Cerebellar cortex (tissue), 1 donor: ENCODE results near the gene CCDC9B.

Experiments
- DNase-seq: peaks from one replicate; pipeline ENCODE4 v3.0.0-alpha.2; 2015; ENCODE audit warnings: low spot score

CCDC9B gene

GRCh38 chr15:40345225-40345866 is 4.6 kb upstream of the CCDC9B start:
- DNase-seq = no peak

- DNase-seq = peak; percentile 92
These were observed 3.9 kb upstream of the CCDC9B start for GRCh38 chr15:40344631-40345120.

GRCh38 chr15:40344217-40344616 is 3.5 kb upstream of the CCDC9B start:
- no peak for DNase-seq

GRCh38 chr15:40343512-40343911 is 2.8 kb upstream of the CCDC9B start:
- DNase-seq = no peak

GRCh38 chr15:40342416-40343320 is 1.9 kb upstream of the CCDC9B start:
- no peak for DNase-seq

- no peak for DNase-seq
These were observed 550 bp downstream of the CCDC9B start for GRCh38 chr15:40340038-40340739.

- DNase-seq = no peak
These were observed 1.2 kb downstream of the CCDC9B start for GRCh38 chr15:40339621-40339945.

- DNase-seq = no peak
These were observed 1.7 kb downstream of the CCDC9B start for GRCh38 chr15:40338921-40339620.

DNA sequence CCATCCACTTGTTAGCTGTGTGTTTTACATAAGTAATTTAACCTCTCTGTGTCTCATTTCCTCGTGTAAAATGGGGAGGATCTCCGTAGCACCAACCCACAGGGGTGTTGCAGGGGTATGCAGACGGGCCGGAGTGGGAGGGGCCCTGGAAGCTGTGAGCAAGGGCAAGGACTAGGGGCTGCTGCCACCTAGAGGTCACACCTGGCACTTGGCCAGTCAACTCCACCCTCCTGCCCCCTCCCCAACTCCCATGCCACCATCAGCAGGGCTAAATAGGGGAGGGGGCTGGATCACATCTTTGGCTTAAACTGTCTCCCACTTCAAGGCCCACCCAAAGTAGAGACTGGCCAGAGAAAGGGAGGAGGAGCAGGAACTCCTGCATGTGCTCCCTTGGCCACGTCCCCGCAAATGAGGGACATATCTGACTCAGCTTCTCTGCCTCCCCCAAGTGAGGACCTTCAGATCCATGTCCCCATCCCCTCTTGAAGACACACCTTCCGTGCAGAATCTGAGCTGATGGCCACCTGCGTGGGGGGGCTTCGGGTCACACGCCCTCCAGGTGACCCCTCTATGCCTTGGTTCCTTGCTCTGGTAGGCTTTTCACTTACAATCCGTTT is 2.6 kb downstream of the CCDC9B start:
- DNase-seq = peak; percentile 73

DNA sequence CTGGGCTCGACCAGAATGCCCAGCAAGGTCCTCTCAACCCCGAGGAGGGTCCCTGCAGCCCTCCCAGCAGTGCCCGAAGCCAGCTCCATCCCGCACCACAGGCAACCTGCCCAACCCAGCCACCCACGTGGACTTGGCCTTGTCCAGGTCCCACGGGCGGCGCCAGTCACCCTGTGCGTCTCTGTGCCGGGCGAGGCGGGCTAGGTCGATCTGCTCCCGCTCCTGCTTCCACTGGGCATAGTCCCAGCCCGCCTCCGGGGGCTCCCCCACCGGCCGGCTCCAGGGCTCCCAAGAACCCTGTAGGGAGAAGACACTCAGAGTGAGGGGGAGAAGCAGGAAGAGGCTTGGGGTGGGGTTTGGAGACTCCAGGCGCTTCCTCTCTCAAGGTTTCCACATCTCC is 3.1 kb downstream of the CCDC9B start:
- DNase-seq = no peak

GRCh38 chr15:40336744-40337122 is 4.0 kb downstream of the CCDC9B start:
- peak; percentile 57 for DNase-seq

DNA sequence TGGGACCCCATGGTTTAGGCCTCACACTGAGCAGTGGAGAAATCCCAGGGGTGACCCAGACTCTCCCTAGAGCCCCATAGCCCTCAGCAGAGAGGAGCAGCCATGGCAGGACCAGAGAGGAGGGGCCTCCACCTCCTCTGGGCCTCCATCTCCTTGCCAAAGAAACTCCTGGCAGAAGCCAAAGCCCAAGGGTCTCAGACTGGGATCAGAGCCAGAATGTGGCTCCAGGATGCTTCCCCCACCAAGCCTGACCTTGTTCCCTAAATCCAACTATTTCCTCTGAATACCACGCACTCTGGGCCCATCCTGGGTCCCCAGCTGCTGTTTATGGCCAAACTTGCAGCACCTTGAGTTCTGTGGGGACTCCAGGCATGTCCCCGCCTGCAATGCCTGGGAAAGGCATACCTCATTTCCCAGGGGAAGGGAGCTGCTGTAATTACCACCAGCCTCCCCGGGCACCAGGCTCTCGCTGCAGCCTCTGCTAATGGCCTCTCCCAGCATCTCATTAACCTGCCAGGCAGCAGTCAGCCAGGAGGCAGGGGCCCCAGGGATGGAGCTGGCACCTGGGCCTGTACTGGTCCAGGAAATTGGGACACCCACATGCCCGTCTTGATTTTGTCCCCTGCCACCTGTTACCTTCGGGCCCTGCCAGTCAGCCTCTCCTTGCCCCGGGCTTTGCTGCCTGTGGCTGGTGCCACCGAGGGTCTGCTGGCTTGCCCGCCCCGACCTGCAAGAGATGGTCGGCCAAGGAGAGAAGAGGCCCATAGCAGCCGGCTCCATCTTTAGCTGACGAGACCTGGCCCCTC is 4.6 kb downstream of the CCDC9B start:
- no peak for DNase-seq

DNA sequence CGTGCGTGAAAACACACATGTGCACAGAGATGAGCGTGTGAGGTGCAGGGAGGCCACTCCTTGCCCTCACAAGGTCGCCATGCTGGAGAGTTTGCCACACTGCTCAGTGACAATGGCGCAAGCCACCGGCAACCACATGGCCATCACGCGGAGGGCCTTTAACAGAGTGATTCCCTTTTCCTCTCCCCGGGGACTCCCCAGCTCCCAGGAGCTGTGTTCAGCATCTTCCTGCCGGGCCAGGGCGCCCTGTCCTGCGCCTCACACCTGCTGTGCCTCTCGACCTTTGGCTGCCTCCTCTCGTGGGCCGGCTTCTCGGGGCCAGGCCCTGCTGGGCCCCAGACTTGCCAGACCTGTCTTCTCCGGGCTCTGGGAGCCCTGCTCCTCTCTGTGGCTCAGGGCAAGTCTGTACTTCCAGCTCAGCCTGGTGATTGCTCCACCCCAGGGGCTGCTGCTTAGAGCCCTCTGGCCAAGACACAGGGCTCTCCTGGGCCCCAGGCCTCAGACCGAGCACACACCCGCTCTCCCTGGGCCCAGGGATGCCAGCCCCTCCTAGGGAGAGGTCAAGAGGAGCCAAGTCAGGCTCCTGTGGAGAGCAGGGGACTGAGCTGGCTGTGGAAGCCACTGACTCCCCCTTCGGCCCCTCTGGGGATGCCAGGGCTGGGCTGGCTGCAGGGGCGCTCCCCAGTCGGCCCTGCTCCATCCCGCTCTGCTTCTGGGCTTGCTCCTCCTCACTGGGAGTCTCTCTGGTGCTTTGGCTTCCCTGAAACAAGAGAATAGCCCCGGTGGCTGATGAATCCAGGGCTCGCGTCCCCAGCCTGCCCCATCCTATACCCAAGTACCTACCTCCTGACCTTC is 5.6 kb downstream of the CCDC9B start:
- DNase-seq = no peak

GRCh38 chr15:40334541-40334940 is 6.2 kb downstream of the CCDC9B start:
- DNase-seq = no peak

DNA sequence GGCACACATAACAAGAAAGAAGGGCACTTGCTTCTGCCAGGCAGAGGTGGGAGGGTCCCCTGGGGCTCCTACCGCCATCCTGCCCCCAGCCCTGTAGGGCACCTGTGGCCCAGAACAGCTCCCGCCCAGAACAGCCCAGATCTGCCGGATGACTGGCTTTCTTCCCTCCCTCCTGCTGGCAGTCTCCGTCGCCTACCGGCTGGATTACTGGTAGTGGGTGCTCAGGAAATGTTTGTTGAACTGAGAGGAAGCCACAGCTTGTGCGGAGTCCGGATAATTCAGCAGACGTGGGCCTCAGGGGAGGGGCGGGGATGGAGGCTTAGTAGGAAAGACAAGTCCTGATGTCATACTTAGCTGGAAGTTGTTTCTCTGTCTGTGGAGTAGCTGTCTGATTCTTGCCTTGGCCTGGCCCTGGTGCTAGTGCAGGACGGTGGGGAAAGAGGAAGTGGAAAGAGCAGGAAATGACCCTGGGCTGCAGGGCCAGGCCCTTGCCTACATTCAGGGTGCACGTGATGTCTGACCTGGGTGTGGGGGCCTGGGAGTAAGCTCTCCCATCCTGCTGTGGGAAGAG is 6.7 kb downstream of the CCDC9B start:
- peak; percentile 29 for DNase-seq

DNA sequence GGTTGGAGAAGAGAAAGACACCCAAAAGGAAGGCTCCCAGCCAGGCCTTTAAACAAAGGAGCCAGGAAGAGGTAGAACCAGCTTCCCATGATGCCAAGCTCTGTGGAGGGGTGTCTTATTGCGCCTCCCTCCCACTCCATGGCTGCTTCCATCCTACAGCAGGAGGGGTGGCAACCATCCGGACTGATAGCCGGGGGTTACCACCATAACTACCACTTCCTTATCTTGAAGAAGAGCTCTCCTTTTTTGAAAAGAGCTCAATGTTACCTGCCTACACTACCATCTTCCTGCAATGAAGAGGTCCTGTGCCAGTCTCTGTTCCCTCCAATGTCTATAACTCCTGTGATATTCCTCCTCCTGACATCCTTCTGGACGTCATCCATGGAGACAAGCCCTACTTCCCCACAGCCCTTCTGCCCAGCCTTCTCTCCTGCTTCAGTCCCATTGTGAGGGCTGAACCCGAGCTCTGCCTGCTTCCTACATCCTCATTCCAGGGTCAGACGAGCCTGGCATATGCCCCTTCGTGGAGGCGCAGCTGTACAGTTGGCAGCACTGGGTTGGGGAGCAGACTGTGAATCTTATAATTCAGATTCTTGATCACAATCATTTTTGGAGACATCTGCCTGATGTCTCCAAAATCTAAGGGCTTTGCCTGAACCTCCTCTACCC is 8.5 kb downstream of the CCDC9B start:
- peak; percentile 50 for DNase-seq

DNA sequence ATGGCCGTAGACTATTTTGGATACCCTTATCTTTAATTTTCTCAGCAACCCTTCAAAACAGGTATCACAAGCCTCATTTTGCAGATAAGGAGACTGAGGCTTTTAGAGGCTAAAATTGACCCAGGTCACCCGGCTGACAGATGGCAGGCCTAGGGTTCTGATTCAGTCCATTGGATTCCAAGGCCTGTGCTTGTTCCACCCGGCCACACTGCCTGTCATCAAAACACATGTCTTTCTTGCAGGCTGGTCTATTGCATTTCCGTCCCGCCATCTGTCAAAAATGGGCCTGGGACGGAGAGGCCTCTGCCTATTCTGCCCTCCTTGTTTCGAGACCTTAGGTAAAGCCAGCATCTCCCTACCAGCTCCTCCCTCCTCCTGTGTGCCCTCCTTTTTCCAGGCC is 9.1 kb downstream of the CCDC9B start:
- DNase-seq = peak; percentile 71

GRCh38 chr15:40331026-40331425 is 9.7 kb downstream of the CCDC9B start:
- no peak for DNase-seq

- peak; percentile 34 for DNase-seq
These were observed 10.3 kb downstream of the CCDC9B start for GRCh38 chr15:40330368-40330836.
